ENCODE data around the gene CTNNA2.

The CTNNA2 gene

GRCh38 chr2:80454628-80455027 is 941.8 kb downstream of the CTNNA2 start:
- no peak for DNase-seq (ENCODE audit: low read depth in 2 of 2, low spot score in 1 of 2)

GRCh38 chr2:80459028-80459427 is 946.2 kb downstream of the CTNNA2 start:
- no peak for DNase-seq (ENCODE audit: low read depth in 2 of 2, low spot score in 1 of 2)

- no peak for DNase-seq (ENCODE audit: low read depth in 2 of 2, low spot score in 1 of 2)
These were observed 948.8 kb downstream of the CTNNA2 start for GRCh38 chr2:80461505-80462197.

GRCh38 chr2:80462654-80463053 is 949.8 kb downstream of the CTNNA2 start:
- DNase-seq (ENCODE audit: low read depth in 2 of 2, low spot score in 1 of 2), result no peak

- no peak for DNase-seq (ENCODE audit: low read depth in 2 of 2, low spot score in 1 of 2)
These were observed 951.4 kb downstream of the CTNNA2 start for GRCh38 chr2:80464275-80464674.

- DNase-seq (ENCODE audit: low read depth in 2 of 2, low spot score in 1 of 2), result no peak
These were observed 954.5 kb downstream of the CTNNA2 start for GRCh38 chr2:80467262-80467811.

- no peak for DNase-seq (ENCODE audit: low read depth in 2 of 2, low spot score in 1 of 2)
These were observed 956.6 kb downstream of the CTNNA2 start for GRCh38 chr2:80469428-80469827.

GRCh38 chr2:80473069-80473468 is 960.2 kb downstream of the CTNNA2 start:
- no peak for DNase-seq (ENCODE audit: low read depth in 2 of 2, low spot score in 1 of 2)

GRCh38 chr2:80473796-80474195 is 960.9 kb downstream of the CTNNA2 start:
- DNase-seq (ENCODE audit: low read depth in 2 of 2, low spot score in 1 of 2), result no peak

GRCh38 chr2:80475970-80476369 is 963.1 kb downstream of the CTNNA2 start:
- no peak for DNase-seq (ENCODE audit: low read depth in 2 of 2, low spot score in 1 of 2)

- DNase-seq (ENCODE audit: low read depth in 2 of 2, low spot score in 1 of 2), result no peak
These were observed 963.8 kb downstream of the CTNNA2 start for GRCh38 chr2:80476535-80477117.

GRCh38 chr2:80482276-80482675 is 969.4 kb downstream of the CTNNA2 start:
- DNase-seq (ENCODE audit: low read depth in 2 of 2, low spot score in 1 of 2), result no peak

- DNase-seq (ENCODE audit: low read depth in 2 of 2, low spot score in 1 of 2), result no peak
These were observed 976.9 kb downstream of the CTNNA2 start for GRCh38 chr2:80489717-80490116.

- no peak for DNase-seq (ENCODE audit: low read depth in 2 of 2, low spot score in 1 of 2)
These were observed 978.1 kb downstream of the CTNNA2 start for GRCh38 chr2:80490964-80491363.

- no peak for DNase-seq (ENCODE audit: low read depth in 2 of 2, low spot score in 1 of 2)
These were observed 983.5 kb downstream of the CTNNA2 start for GRCh38 chr2:80496346-80496745.

GRCh38 chr2:80496775-80497174 is 983.9 kb downstream of the CTNNA2 start:
- DNase-seq (ENCODE audit: low read depth in 2 of 2, low spot score in 1 of 2), result no peak

- DNase-seq (ENCODE audit: low read depth in 2 of 2, low spot score in 1 of 2), result no peak
These were observed 986.2 kb downstream of the CTNNA2 start for GRCh38 chr2:80499095-80499494.

- no peak for DNase-seq (ENCODE audit: low read depth in 2 of 2, low spot score in 1 of 2)
These were observed 989.2 kb downstream of the CTNNA2 start for GRCh38 chr2:80501874-80502624.

- no peak for DNase-seq (ENCODE audit: low read depth in 2 of 2, low spot score in 1 of 2)
These were observed 993.7 kb downstream of the CTNNA2 start for GRCh38 chr2:80506563-80506962.

- DNase-seq (ENCODE audit: low read depth in 2 of 2, low spot score in 1 of 2), result no peak
These were observed 997.9 kb downstream of the CTNNA2 start for GRCh38 chr2:80510716-80511115.

- DNase-seq (ENCODE audit: low read depth in 2 of 2, low spot score in 1 of 2), result no peak
These were observed 1003.1 kb downstream of the CTNNA2 start for GRCh38 chr2:80515964-80516363.

- no peak for DNase-seq (ENCODE audit: low read depth in 2 of 2, low spot score in 1 of 2)
These were observed 1004.5 kb downstream of the CTNNA2 start for GRCh38 chr2:80517316-80517715.
